Stomach (tissue), 4 donors: Measurements from ENCODE around the gene CYB5A.

Experiments used
- POLR2A ChIP-seq, 4 donors: fragments of 450-650 bp; IDR thresholded peaks; one replicate each; pipeline ENCODE4 v1.6.1; 2016; ENCODE audit warnings: antibody characterized with exemption in 4 of 4, control low read depth in 2 of 4, mild to moderate bottlenecking in 1 of 4, moderate library complexity in 1 of 4
- TF ChIP-seq, protein P1 (sequence below), 7 experiments: fragments of 450-650 bp in 4 of 7; fragments of 200-600 bp in 3 of 7; sonication (generic) in 3 of 7; IDR thresholded peaks; one replicate each; pipeline ENCODE4 v1.5.1; 2016 to 2019; ENCODE audit warnings: antibody characterized with exemption in 7 of 7, control low read depth in 2 of 7, mild to moderate bottlenecking in 1 of 7

DNA sequence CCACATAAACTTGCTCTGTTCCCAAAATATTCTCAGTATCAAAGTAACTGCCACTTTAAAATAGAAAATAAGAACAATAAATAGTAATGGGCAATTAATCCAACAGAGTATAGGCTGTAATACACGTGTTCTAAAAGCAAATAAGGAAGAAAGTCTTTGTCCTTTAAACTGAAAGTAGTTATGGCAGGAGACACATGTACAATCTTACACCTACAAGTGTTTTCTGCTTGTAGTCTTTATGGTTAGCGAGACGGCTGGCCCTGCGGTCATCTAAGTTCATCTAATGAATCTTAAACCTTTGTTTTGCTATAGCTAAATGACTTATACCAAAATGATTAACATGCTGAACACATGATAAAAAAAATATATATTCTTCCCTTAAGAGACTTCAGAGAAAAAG lies 32.4 kb downstream of the CYB5A start:
- TF ChIP-seq, protein P1, sequence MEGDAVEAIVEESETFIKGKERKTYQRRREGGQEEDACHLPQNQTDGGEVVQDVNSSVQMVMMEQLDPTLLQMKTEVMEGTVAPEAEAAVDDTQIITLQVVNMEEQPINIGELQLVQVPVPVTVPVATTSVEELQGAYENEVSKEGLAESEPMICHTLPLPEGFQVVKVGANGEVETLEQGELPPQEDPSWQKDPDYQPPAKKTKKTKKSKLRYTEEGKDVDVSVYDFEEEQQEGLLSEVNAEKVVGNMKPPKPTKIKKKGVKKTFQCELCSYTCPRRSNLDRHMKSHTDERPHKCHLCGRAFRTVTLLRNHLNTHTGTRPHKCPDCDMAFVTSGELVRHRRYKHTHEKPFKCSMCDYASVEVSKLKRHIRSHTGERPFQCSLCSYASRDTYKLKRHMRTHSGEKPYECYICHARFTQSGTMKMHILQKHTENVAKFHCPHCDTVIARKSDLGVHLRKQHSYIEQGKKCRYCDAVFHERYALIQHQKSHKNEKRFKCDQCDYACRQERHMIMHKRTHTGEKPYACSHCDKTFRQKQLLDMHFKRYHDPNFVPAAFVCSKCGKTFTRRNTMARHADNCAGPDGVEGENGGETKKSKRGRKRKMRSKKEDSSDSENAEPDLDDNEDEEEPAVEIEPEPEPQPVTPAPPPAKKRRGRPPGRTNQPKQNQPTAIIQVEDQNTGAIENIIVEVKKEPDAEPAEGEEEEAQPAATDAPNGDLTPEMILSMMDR (IDR thresholded peaks at IDR 0.05) = no peak
- no peak for TF ChIP-seq POLR2A (IDR thresholded peaks at IDR 0.05)
